ENCODE measurements around the gene LRP2BP. TPM values are rescaled to one million over a fixed set of nuclear protein-coding genes. Genes with fewer than 3 reads are reported as not detected.
"Not testable (repeated sequence)": the region's sequence is repeated elsewhere in the genome, so short reads cannot be mapped to it uniquely, and the experiment has no call there.

The LRP2BP gene
- total and polyA plus RNA-seq, 3 experiments from 2014 or later = 0.35 to 0.59 (median 0.42) TPM

- Mint-ChIP-seq H3K9me3 (no peaks in the 10 kb centered on the region), H3K4me3 (no peak overlapping the region), H3K4me1 (peaks cover 0 to 7% (median 7%) of the 10 kb centered on the region in 3 donors), H3K27ac (no peak overlapping the region), H3K27me3 (no peaks in the 10 kb centered on the region), H3K36me3 (peaks cover 30 to 58% (median 50%) of the 10 kb centered on the region in 3 donors)
- H3K4me3 ChIP-seq (ENCODE audit: low read length) = no peak overlapping the region
- no peak overlapping the region for H3K27ac ChIP-seq (ENCODE audit: low read depth, low read length)
- no peaks in the 10 kb centered on the region for H3K27me3 ChIP-seq (ENCODE audit: insufficient read depth, low read length, poor library complexity, severe bottlenecking)
- ChIA-PET POLR2A (no interaction called here), CTCF (no interaction called here)
- DNase-seq = no peak
- H3K36me3 ChIP-seq (ENCODE audit: insufficient read depth, low read length) = no peaks in the 10 kb centered on the region
- no peaks in the 10 kb centered on the region for H3K9me3 ChIP-seq (ENCODE audit: low read length)
- H3K4me1 ChIP-seq (ENCODE audit: insufficient read depth, low read length) = no peaks in the 10 kb centered on the region
Observed at GRCh38 chr4:185317880-185318279, 77.8 kb downstream of the LRP2BP start.

DNA sequence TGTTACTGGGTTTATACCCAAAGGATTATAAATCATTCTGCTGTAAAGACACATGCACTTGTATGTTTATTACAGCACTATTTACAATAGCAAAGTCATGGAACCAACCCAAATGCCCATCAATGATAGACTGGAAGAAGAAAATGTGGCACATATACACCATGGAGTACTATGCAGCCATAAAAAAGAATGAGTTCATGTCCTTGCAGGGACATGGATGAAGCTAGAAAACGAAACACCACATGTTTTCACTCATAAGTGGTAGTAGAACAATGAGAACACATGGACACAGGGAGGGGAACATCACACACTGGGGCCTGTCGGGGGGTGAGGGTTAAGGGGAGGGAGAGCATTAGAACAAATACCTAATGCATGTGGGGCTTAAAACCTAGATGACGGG, 78.3 kb downstream of the LRP2BP start:
- CTCF ChIA-PET; H3K4me1 Mint-ChIP-seq; H3K27me3 Mint-ChIP-seq; H3K27ac Mint-ChIP-seq; H3K9me3 ChIP-seq (ENCODE audit: low read length); DNase-seq; H3K36me3 ChIP-seq (ENCODE audit: insufficient read depth, low read length); H3K4me1 ChIP-seq (ENCODE audit: insufficient read depth, low read length); H3K27me3 ChIP-seq (ENCODE audit: insufficient read depth, low read length, poor library complexity, severe bottlenecking); H3K9me3 Mint-ChIP-seq; POLR2A ChIA-PET; H3K27ac ChIP-seq (ENCODE audit: low read depth, low read length); H3K4me3 ChIP-seq (ENCODE audit: low read length); H3K4me3 Mint-ChIP-seq: not testable (repeated sequence)
- H3K36me3 Mint-ChIP-seq = peaks cover 31 to 62% (median 50%) of the 10 kb centered on the region in 3 donors

Other genes starting within 250 kb of the LRP2BP start
- gene CFAP97, start 191.9 kb downstream of the LRP2BP start, total RNA-seq = 10 to 100 TPM; 49.9 to 50.1 TPM
- 107 TPM for gene CFAP97, start 191.9 kb downstream of the LRP2BP start, polyA plus RNA-seq
- gene SNX25, start 186.3 kb downstream of the LRP2BP start, total RNA-seq = 10 to 100 TPM; 17.7 to 18.2 TPM
- gene SNX25, start 186.3 kb downstream of the LRP2BP start, polyA plus RNA-seq = 7.8 TPM
- gene ANKRD37, start 917 bp upstream of the LRP2BP start, total RNA-seq = 10 to 100 TPM; 14.5 to 16.1 TPM
- 16.1 TPM for gene ANKRD37, start 917 bp upstream of the LRP2BP start, polyA plus RNA-seq
- 10 to 100 TPM; 19.5 to 19.8 TPM for gene UFSP2, start 30.0 kb upstream of the LRP2BP start, total RNA-seq
- gene UFSP2, start 30.0 kb upstream of the LRP2BP start, polyA plus RNA-seq = 48.9 TPM
- gene CCDC110, start 75.8 kb upstream of the LRP2BP start, total RNA-seq = not detected
- gene CCDC110, start 75.8 kb upstream of the LRP2BP start, polyA plus RNA-seq = not detected
- gene PDLIM3, start 139.6 kb upstream of the LRP2BP start, total RNA-seq = not detected
- gene PDLIM3, start 139.6 kb upstream of the LRP2BP start, polyA plus RNA-seq = not detected